Measurements from ENCODE around the gene LTV1.
"Not testable (repeated sequence)": the region's sequence is repeated elsewhere in the genome, so short reads cannot be mapped to it uniquely, and the experiment has no call there.

Gene LTV1

DNA sequence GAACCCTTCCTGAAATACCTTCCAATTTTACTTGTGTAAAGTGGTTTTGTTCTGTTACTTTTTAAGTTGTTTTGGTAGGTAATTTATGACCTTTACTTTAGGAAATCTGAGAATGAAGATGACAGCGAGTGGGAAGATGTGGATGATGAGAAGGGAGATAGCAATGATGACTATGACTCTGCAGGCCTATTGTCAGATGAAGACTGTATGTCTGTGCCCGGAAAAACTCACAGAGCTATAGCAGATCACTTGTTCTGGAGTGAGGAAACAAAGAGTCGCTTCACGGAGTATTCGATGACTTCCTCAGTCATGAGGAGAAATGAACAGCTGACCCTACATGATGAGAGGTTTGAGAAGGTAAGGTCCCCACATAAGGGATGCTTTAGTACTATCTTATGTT is 14.5 kb downstream of the LTV1 start:
- DNase-seq (ENCODE audit: low read depth) = no peak
- H3K4me3 ChIP-seq (ENCODE audit: control insufficient read depth, low read depth, low read length) = no peak overlapping the region
- no peak for TF ChIP-seq CTCF (IDR thresholded peaks at IDR 0.05; ENCODE audit: control insufficient read depth, insufficient read depth, low read depth, low read length, missing control alignments)

GRCh38 chr6:143859891-143860660 is 16.9 kb downstream of the LTV1 start:
- DNase-seq (ENCODE audit: low read depth) = no peak
- no peak overlapping the region for H3K4me3 ChIP-seq (ENCODE audit: control insufficient read depth, low read depth, low read length)
- no peak for TF ChIP-seq CTCF (IDR thresholded peaks at IDR 0.05; ENCODE audit: control insufficient read depth, insufficient read depth, low read depth, low read length, missing control alignments)

DNA sequence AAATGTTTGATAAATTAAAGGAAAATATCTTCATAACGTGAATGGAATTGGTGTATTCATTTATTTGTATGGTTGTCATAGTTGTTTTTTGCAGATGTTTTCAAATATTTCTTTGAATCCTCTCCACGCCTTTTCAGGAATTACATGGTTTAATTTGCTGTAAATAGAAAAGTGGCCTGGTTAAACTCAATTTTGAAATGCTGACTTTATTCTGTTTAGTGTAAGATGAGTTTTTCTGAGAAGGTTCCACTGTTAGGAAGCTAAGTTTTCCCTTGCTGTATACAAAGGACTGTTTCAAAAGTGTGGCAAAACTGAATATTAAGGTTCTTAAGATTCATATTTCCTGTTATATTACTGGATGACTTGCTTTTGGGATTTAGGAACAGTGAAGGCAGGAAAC is 20.6 kb downstream of the LTV1 start:
- no peak overlapping the region for H3K4me3 ChIP-seq (ENCODE audit: control insufficient read depth, low read depth, low read length)
- DNase-seq (ENCODE audit: low read depth) = no peak
- no peak for TF ChIP-seq CTCF (IDR thresholded peaks at IDR 0.05; ENCODE audit: control insufficient read depth, insufficient read depth, low read depth, low read length, missing control alignments)

- no peak for TF ChIP-seq CTCF (IDR thresholded peaks at IDR 0.05; ENCODE audit: control insufficient read depth, insufficient read depth, low read depth, low read length, missing control alignments)
- no peak within 1 kb of the TSS for H3K4me3 ChIP-seq (ENCODE audit: control insufficient read depth, low read depth, low read length)
- DNase-seq (ENCODE audit: low read depth) = no peak
Measured at GRCh38 chr6:143864234-143864633, 21.1 kb downstream of the LTV1 start, which contains the start of gene ZC2HC1B. Gene ZC2HC1B (plus strand): TSS chr6:143864474. CDS start chr6:143864540, 66 bp downstream.

DNA sequence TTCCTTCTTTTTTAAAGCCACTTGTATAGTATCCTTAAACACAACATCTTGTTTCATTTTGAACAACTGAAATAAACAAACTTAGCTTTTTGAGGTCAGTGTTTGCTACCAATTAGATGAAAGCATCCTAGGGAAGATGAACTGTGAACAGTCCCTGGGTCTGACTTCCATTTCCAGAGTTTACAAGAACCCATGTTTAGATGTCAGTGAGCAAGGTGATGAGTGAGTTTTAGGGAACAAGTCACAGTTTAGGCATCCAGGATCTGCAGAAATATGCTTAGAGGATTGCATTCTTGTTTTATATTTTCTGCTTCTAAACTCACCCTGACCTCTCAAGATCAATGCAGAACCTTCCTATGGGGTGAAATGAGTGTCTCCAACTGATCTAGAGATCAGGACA is 24.1 kb downstream of the LTV1 start:
- TF ChIP-seq CTCF (IDR thresholded peaks at IDR 0.05; ENCODE audit: control insufficient read depth, insufficient read depth, low read depth, low read length, missing control alignments) = no peak
- no peak for DNase-seq (ENCODE audit: low read depth)
- no peak overlapping the region for H3K4me3 ChIP-seq (ENCODE audit: control insufficient read depth, low read depth, low read length)

DNA sequence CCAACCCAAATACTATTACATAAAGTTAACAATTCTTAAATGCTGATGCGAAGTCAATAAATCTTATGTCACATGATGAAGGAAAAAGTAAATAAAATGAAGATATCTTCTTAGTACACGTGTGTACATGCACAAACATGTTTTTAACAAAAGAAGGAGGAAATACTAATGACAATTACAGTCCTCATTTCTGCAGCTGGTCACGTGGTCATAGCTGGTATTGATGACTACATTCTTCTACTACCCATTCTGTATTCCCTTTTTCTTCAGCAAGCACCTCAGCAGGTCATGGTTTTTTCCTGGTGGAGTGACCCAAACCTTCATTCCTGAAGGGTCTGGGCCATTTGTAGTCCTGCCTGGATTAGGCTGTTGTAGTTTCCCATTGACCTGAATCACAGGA is 25.7 kb downstream of the LTV1 start:
- not testable (repeated sequence) for DNase-seq (ENCODE audit: low read depth); H3K4me3 ChIP-seq (ENCODE audit: control insufficient read depth, low read depth, low read length)

- not testable (repeated sequence) for H3K4me3 ChIP-seq (ENCODE audit: control insufficient read depth, low read depth, low read length); DNase-seq (ENCODE audit: low read depth)
Measured at GRCh38 chr6:143871202-143871730, 28.1 kb downstream of the LTV1 start.

Measured in AG09309 (cell line).